Liver (tissue), 3 donors: ENCODE measurements around the gene DIP2C.

Experiments
- ATF3 ChIP-seq: IDR thresholded peaks from 2 replicates; pipeline ENCODE4 v1.6.1; 2016; ENCODE audit warnings: antibody characterized with exemption
- CTCF ChIP-seq: fragments of 150-350 bp; IDR thresholded peaks from 2 replicates; pipeline ENCODE4 v1.5.1; 2017; ENCODE audit warnings: improper control_type of control experiment, low read depth, low read length; ENCODE audit not compliant: missing input control
- EGR1 ChIP-seq, 2 donors: IDR thresholded peaks; 2 replicates each; pipeline ENCODE4 v1.6.1; 2016 to 2018; ENCODE audit warnings: antibody characterized with exemption in 2 of 2, low read depth in 2 of 2
- FOXA1 ChIP-seq: IDR thresholded peaks from 2 replicates; pipeline ENCODE4 v1.6.1; 2016; ENCODE audit warnings: antibody characterized with exemption
- GABPA ChIP-seq, 2 donors: IDR thresholded peaks in 1 of 2; conservative IDR thresholded peaks in 1 of 2; 2 replicates each; pipeline ENCODE4 v1.6.1; 2016; ENCODE audit warnings: antibody characterized with exemption in 2 of 2, mild to moderate bottlenecking in 1 of 2, moderate library complexity in 1 of 2
- RAD21 ChIP-seq, 2 donors: IDR thresholded peaks; 2 replicates each; pipeline ENCODE4 v1.6.1; 2016; ENCODE audit warnings: antibody characterized with exemption in 2 of 2, mild to moderate bottlenecking in 2 of 2
- REST ChIP-seq: IDR thresholded peaks from 2 replicates; pipeline ENCODE4 v1.6.1; 2016; ENCODE audit warnings: antibody characterized with exemption, mild to moderate bottlenecking
- RXRA ChIP-seq, 2 donors: IDR thresholded peaks; 2 replicates each; pipeline ENCODE4 v1.6.1; 2017 to 2018; ENCODE audit warnings: antibody characterized with exemption in 2 of 2, mild to moderate bottlenecking in 1 of 2
- SP1 ChIP-seq: IDR thresholded peaks from 2 replicates; pipeline ENCODE4 v1.6.1; 2018; ENCODE audit warnings: antibody characterized with exemption, mild to moderate bottlenecking
- YY1 ChIP-seq: IDR thresholded peaks from 2 replicates; pipeline ENCODE4 v1.6.1; 2016; ENCODE audit warnings: antibody characterized with exemption, mild to moderate bottlenecking
- donor health status: healthy.
- donor health status: healthy.

GRCh38 chr10:511101-511848 lies 178.2 kb downstream of the DIP2C start:
- TF ChIP-seq CTCF, result peak; percentile 96
- TF ChIP-seq EGR1 (IDR thresholded peaks at IDR 0.05; ENCODE audit: low read depth in 2 of 2), result no peak
- TF ChIP-seq FOXA1, result no peak
- TF ChIP-seq ATF3, result no peak
- TF ChIP-seq GABPA (IDR thresholded peaks at IDR 0.05 in 1 of 2, conservative IDR thresholded peaks at IDR 0.05 in 1 of 2), result no peak
- peak in 1 of 2 donors; percentile 19 for TF ChIP-seq RXRA (IDR thresholded peaks at IDR 0.05)
- TF ChIP-seq YY1, result no peak
- peak; percentile 27 for TF ChIP-seq SP1
- peak; percentile 98 to 99 for TF ChIP-seq RAD21 (IDR thresholded peaks at IDR 0.05)
- no peak for TF ChIP-seq REST
